Activated naive CD4-positive, alpha-beta T cell treated with anti-CD3 and anti-CD28 coated beads, Interleukin-2, amount 10 ng/mL, durations not matched to agents 7 days and 5 days (primary cell): ENCODE data around the gene GPR75.
"Not testable (repeated sequence)": the region's sequence is repeated elsewhere in the genome, so short reads cannot be mapped to it uniquely, and the experiment has no call there.

Source experiments
- CTCF ChIA-PET: fragments of 350-600 bp; sonication (Branson Sonifier 250); formaldehyde crosslinking; loops from one replicate; lab custom pipeline; 2021; ENCODE audit warnings: antibody characterized with exemption; lab: Charles Lee
- DNase-seq: peaks from one replicate; pipeline ENCODE4 v3.0.0-alpha.2; 2020
- H3K27ac Mint-ChIP-seq: one replicate; pipeline ENCODE4 v1.8.0; 2021; ENCODE audit warnings: mild to moderate bottlenecking, moderate library complexity, mixed read lengths
- H3K27me3 Mint-ChIP-seq: one replicate; pipeline ENCODE4 v1.8.0; 2021; ENCODE audit warnings: mild to moderate bottlenecking, mixed read lengths
- H3K36me3 Mint-ChIP-seq: one replicate; pipeline ENCODE4 v1.8.0; 2021; ENCODE audit warnings: mixed read lengths
- H3K4me1 Mint-ChIP-seq: one replicate; pipeline ENCODE4 v1.8.0; 2021; ENCODE audit warnings: mixed read lengths
- H3K4me3 Mint-ChIP-seq: one replicate; pipeline ENCODE4 v1.8.0; 2021; ENCODE audit warnings: mild to moderate bottlenecking, moderate library complexity, mixed read lengths
- H3K9me3 Mint-ChIP-seq: one replicate; pipeline ENCODE4 v1.8.0; 2021; ENCODE audit warnings: mixed read lengths

The GPR75 gene

DNA sequence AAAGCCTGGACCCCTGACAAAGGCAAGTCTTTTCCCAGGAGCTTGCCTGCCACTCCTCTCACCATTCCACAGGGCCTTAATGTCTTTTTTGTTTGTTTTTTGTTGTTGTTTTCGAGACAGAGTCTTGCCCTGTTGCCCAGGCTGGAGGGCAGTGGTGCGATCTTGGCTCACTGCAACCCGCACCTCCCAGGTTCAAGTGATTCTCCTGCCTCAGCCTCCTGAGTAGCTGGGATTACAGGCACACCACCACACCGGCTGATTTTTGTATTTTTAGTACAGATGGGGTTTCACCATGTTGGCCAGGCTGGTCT, 29.8 kb downstream of the GPR75 start:
- H3K36me3 Mint-ChIP-seq, CTCF ChIA-PET, H3K4me3 Mint-ChIP-seq, H3K27me3 Mint-ChIP-seq, H3K4me1 Mint-ChIP-seq, DNase-seq, H3K9me3 Mint-ChIP-seq, H3K27ac Mint-ChIP-seq: not testable (repeated sequence)

DNA sequence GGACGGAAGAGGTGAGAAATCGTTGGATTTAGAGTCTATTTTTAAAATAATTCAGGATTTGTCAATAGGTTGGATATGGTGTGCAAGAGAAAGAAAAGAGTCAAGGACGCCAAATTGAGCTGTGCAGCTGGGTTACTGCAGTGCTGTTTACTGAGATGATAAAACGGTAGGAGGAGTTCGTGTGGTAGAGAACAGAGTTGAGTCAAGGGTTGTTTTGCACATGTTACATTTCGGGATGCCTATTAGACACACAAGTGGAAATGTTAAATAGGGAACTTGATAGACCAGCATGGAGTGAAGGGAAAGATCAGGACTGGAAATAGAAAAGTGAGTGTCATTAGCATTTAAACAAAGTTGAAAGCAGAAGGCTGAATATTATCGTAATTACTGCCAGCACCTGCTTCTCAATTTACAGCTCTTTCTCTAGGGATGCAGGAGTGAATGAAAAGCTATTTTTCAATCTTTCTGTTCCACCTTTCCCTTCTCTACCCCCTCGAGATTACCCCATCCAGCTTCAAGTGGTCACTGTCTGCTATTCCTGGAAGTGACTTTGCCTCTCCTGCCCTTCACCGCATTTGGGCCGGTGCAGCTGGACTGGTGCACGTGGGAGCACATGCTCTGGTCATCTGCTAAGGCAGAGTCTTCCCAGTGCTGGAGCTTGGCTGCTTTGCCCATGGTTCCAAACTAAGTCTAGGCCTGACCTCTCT, 30.3 kb downstream of the GPR75 start:
- Mint-ChIP-seq H3K4me1 (no peaks in the 10 kb centered on the region), H3K27me3 (no peaks in the 10 kb centered on the region), H3K9me3 (no peaks in the 10 kb centered on the region), H3K27ac (no peak overlapping the region), H3K4me3 (no peak overlapping the region), H3K36me3 (no peaks in the 10 kb centered on the region)
- DNase-seq = no peak
- CTCF ChIA-PET = no interaction called here

DNA sequence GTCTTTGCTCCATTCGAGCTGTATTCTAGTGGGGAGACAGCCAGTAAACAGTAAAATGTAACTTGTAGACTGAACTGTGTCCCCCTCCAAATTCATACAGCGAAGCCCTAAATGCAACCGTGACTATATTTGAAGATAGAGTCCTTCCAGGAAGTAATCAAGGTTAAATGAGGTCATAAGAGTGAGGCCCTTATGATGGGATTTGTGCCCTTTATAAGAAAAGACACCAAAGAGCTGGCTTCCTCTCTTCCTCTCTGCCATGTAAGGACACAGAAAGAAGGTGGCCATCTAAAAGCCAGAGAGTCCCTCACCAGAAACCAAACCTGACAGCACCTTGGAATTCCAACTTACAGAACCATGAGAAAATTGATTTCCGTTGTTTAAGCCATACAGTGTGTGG, 31.4 kb downstream of the GPR75 start:
- Mint-ChIP-seq H3K27ac (no peak overlapping the region), H3K4me3 (no peak overlapping the region)
- CTCF ChIA-PET = no interaction called here

DNA sequence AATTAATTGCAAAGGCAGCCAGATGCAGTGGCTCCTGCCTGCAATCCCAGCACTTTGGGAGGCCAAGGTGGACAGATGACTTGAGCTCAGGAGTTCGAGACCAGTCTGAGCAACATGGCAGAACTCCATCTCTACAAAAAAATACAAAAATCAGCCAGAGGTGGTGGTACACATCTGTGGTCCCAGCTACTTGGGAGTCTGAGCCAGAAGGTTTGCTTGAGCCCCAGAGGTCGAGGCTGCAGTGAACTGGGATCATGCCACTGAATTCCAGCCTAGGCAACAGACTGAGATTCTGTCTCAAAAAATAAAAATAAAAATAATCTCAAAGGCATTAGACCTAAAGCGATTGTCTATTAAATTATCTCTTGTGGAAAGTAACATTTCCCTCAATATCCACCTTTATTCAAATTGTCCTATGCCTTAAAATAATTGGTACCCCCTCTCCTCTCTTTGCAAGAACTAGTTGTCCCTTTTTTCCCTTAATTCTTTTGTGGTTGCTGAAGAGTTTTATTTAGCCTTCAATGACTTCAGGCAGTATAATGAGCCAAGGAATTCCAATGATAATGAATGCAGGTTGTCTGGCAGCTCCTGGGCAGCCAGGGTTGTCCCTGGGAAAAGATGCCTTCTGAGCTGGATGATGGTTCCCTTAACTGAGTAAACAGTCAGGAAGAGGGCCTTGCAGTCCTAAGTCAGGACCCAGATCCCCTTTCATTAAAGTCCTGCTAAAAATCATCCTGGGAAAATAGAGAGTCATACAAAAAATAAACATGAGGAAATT, 32.2 kb downstream of the GPR75 start:
- Mint-ChIP-seq H3K4me3 (no peak overlapping the region), H3K27me3 (no peaks in the 10 kb centered on the region), H3K9me3 (no peaks in the 10 kb centered on the region), H3K36me3 (no peaks in the 10 kb centered on the region), H3K27ac (no peak overlapping the region), H3K4me1 (no peaks in the 10 kb centered on the region)
- no peak for DNase-seq
- CTCF ChIA-PET = interaction anchor here (1.4 kb wide), 1 partner anchor 9 kb away, joined by 3 read pairs; no protein-coding TSS in a partner anchor

More for the DNA sequence above, 31.4 kb downstream of the GPR75 start:
- no peak for DNase-seq
- no peaks in the 10 kb centered on the region for H3K4me1 Mint-ChIP-seq
- no peaks in the 10 kb centered on the region for H3K9me3 Mint-ChIP-seq
- H3K27me3 Mint-ChIP-seq = no peaks in the 10 kb centered on the region
- no peaks in the 10 kb centered on the region for H3K36me3 Mint-ChIP-seq

DNA sequence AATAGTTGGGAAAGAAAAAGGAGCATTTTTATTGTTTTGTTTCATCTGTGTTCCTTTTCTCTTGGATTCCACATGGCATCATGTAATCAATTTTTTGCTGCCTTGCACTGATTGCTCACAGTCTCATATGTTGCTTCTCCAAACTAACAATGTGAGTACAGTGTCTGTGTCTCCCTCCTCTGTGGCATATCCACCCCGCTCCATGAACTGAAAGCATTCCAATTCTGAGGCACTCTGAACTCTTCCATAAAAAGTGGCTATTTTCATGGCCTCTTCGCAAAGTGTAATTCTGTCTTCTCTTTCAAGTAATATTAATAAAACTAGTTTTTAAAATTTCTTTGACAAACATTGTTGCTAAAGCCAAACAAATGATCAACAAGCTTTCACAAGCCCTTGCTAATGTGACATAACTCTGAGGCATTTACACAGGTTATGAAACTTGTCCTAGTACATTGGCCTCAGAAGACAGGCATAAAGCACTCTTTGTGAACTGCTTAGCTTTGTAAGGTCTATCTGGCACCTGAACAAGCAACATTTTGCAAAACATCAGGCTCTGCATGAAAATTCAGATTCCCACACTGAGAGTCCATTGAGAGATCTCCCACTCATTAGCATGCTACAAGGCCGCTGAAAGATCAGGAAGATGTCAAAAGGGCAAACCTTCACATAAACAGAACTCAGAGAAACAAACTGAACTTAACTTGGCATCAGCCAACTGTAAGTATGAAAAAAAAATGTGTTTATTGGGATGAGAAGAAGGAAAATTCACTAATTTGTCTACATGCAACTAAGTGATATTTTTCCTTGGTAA, 33.0 kb downstream of the GPR75 start:
- no peaks in the 10 kb centered on the region for H3K27me3 Mint-ChIP-seq
- DNase-seq = no peak
- no peaks in the 10 kb centered on the region for H3K36me3 Mint-ChIP-seq
- CTCF ChIA-PET = interaction anchor here (1.4 kb wide), 1 partner anchor 10 kb away, joined by 3 read pairs; no protein-coding TSS in a partner anchor
- no peak overlapping the region for H3K4me3 Mint-ChIP-seq
- no peaks in the 10 kb centered on the region for H3K9me3 Mint-ChIP-seq
- no peak overlapping the region for H3K27ac Mint-ChIP-seq
- H3K4me1 Mint-ChIP-seq = no peaks in the 10 kb centered on the region

DNA sequence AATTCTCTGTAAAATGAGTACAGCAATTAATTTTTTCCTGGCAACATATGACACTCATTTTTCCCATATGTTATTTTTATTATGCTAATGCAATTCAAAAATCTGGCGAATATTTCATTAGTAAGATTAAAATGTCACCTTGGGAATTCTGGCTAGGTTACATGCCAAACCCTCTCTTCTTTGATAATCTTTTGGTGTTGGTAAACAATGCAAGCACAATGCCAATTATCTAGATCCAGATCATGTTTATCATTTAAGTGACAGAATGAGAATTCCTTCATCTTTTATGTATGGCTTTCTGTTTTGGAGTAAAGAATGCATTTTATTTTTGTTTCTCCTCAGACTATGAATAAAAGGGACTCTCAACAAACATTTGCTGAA, 33.7 kb downstream of the GPR75 start:
- H3K27ac Mint-ChIP-seq = no peak overlapping the region
- CTCF ChIA-PET = no interaction called here
- H3K4me1 Mint-ChIP-seq = no peaks in the 10 kb centered on the region
- H3K36me3 Mint-ChIP-seq = no peaks in the 10 kb centered on the region
- H3K27me3 Mint-ChIP-seq = no peaks in the 10 kb centered on the region
- H3K9me3 Mint-ChIP-seq = no peaks in the 10 kb centered on the region
- no peak overlapping the region for H3K4me3 Mint-ChIP-seq
- no peak for DNase-seq

DNA sequence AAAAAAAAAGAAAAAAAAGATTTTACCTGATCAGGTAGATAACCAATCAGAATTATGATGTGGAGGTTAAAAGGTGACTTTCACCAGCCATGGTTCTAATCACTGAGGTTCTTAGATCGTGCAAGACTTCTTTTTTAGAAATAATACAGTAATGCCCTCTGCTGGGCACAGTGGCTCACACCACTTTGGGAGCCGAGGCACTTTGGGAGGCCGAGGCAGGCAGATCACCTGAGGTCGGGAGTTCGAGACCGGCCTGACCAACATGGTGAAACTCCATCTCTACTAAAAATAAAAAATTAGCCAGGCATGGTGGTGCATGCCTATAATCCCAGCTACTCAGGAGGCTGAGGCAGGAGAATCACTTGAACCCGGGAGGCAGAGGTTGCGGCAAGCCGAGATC, 36.1 kb downstream of the GPR75 start:
- H3K4me3 Mint-ChIP-seq, H3K36me3 Mint-ChIP-seq, H3K27ac Mint-ChIP-seq, H3K27me3 Mint-ChIP-seq, CTCF ChIA-PET, H3K9me3 Mint-ChIP-seq, H3K4me1 Mint-ChIP-seq: not testable (repeated sequence)
- DNase-seq = peak; percentile 36

DNA sequence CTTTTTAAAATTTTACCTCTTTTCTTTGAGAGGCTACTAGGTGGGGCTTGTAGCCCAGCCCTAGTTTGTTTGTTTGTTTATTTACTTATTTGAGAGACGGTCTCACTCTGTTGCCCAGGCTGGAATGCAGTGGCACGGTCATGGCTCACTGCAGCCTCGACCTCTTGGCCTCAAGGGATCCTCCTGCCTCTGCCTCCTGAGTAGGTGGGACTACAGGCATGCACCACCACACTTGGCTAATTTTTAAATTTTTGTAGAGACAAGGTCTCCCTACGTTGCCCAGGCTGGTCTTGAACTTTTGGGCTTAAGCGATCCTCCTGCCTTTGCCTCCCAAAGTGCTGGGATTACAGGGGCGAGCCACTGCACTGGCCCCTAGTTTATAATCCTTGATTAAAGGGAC, 38.0 kb downstream of the GPR75 start:
- H3K36me3 Mint-ChIP-seq = peaks cover 16% of the 10 kb centered on the region
- no peak overlapping the region for H3K27ac Mint-ChIP-seq

DNA sequence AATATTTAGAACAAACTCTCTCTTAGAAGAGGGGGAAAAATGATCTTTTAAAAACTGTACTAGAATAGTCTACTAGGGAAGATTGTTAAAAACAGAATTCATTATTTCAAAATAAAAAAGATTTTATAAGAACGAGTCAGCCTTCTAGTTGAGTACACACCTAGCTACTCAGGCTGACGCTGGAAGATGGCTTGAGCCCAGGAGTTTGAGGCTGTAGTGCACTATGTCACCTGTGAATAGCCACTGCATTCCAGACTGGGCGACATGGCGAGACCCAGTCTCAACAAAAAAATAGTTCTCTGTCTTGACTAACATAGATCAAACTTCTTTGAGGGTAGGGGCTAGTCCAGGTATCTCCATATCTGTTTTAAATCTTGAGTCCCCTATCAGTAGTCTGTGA, 39.1 kb downstream of the GPR75 start:
- DNase-seq = no peak
- Mint-ChIP-seq H3K27ac (no peak overlapping the region), H3K9me3 (no peaks in the 10 kb centered on the region), H3K27me3 (no peaks in the 10 kb centered on the region), H3K36me3 (peaks cover 20% of the 10 kb centered on the region), H3K4me3 (no peak overlapping the region), H3K4me1 (no peaks in the 10 kb centered on the region)
- CTCF ChIA-PET = no interaction called here

More for the DNA sequence above, 38.0 kb downstream of the GPR75 start:
- no peak for DNase-seq
- CTCF ChIA-PET = no interaction called here
- Mint-ChIP-seq H3K27me3 (no peaks in the 10 kb centered on the region), H3K4me3 (no peak overlapping the region), H3K9me3 (no peaks in the 10 kb centered on the region), H3K4me1 (no peaks in the 10 kb centered on the region)

DNA sequence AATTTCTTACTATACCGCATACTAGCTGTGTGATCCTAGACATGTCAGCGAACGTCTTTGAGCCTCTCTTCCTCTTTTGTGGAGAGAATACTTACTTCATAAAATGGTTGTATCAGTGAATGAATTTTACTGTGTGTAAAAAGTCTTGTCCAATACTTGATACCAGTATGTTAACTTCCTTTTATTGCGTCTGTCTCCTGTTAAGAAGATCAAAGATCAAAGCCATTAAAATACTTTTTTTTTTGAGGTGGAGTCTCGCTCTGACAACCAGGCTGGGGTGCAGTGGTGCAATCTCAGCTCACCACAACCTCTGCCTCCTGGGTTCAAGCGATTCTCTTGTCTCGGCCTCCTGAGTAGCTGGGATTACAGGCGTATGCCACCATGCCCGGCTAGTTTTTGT, 39.7 kb downstream of the GPR75 start:
- Mint-ChIP-seq H3K9me3 (no peaks in the 10 kb centered on the region), H3K27me3 (no peaks in the 10 kb centered on the region), H3K27ac (no peak overlapping the region), H3K36me3 (peaks cover 26% of the 10 kb centered on the region), H3K4me1 (no peaks in the 10 kb centered on the region), H3K4me3 (no peak overlapping the region)
- CTCF ChIA-PET = no interaction called here
- no peak for DNase-seq

DNA sequence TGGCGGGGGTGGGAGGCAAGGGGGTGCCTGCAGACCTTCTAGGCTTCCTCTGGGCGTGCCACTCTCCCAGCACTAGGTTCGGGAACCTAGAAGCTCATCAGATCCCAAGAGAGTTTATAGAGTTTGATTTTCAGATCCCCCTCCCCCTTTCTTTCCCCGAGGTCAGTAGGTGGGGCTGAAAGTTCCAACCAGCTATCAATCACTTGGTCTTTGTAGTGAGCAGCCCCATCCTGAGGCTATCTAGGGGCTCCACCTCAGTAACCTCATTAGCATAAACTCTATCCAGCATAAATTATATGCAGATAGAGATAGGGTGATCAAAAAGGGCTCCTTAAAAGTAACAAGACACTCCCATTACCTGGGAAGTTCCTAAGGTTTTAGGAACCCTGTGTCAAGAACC, 40.1 kb downstream of the GPR75 start:
- Mint-ChIP-seq H3K27ac (no peak overlapping the region), H3K36me3 (peaks cover 27% of the 10 kb centered on the region), H3K4me3 (no peak overlapping the region), H3K27me3 (no peaks in the 10 kb centered on the region), H3K4me1 (no peaks in the 10 kb centered on the region), H3K9me3 (no peaks in the 10 kb centered on the region)
- no peak for DNase-seq
- CTCF ChIA-PET = no interaction called here

DNA sequence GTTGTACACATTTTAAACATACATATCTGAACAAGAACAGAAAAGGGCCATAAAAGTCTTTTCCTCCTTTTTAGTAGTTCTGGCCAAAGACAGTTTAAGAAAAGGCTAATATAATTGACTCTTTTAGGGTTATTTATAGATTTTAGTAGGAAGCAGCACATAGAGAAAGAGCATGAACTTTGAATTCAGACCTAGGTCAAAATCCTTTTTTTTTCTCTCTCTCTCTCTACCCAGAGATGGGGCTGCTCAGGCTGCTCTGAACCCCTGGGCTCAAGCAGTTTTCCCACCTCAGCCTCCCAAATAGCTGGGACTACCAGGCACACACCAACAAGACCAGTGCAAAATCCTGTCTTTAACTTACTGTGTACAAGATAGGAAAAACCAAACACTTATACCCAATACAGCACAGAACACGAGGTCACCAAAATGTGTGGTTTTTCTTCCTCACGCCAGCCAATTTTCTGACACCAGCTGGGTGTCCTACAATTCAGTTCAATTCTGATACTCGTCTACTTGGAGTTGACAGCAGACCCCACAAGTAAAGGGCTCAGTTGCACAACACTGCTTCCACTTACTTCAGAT, 40.8 kb downstream of the GPR75 start:
- CTCF ChIA-PET = no interaction called here
- peaks cover 27% of the 10 kb centered on the region for H3K36me3 Mint-ChIP-seq

DNA sequence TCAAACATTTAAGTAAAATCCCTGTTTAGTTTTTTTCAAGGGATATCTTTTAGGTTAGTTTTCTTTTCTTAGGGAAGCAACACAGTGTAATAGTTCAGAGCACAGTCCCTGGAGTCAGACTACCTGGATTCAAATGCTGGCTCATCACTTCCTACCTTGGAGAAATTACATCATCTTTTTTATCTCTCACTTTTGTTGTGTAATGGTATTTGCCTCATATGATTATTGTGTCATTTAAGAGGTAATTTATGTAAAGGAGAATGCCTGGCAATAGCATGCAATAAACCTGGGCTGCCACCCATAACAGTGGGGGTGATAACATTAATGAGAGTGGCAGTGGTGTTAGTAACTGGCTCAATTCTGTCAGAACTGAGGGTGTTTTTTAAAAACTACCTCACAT, 46.6 kb downstream of the GPR75 start:
- Mint-ChIP-seq H3K27me3 (no peaks in the 10 kb centered on the region), H3K36me3 (peaks cover 43% of the 10 kb centered on the region), H3K9me3 (no peaks in the 10 kb centered on the region), H3K4me1 (no peaks in the 10 kb centered on the region), H3K4me3 (no peak overlapping the region), H3K27ac (no peak overlapping the region)
- DNase-seq = no peak
- CTCF ChIA-PET = no interaction called here

More for the DNA sequence above, 40.8 kb downstream of the GPR75 start:
- no peak for DNase-seq
- no peaks in the 10 kb centered on the region for H3K9me3 Mint-ChIP-seq
- H3K27me3 Mint-ChIP-seq = no peaks in the 10 kb centered on the region
- no peaks in the 10 kb centered on the region for H3K4me1 Mint-ChIP-seq
- H3K4me3 Mint-ChIP-seq = no peak overlapping the region
- no peak overlapping the region for H3K27ac Mint-ChIP-seq

DNA sequence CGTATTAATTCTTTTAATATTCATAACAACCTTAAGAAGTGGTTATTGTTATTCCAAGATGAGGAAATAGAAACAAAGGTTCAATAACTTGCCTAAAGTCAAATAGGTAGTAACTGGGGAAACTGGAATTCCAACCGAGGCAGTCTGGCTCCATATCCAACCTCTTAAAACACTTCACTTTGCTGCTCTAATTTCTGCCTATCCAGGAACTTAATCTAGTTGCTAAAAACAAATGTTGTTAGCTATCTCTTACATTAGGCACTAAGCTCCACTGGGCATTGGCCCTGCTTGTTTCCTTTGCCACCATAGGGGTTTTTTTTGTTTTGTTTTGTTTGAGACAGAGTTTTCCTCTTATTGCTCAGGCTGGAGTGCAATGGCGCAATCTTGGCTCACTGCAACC, 48.2 kb downstream of the GPR75 start:
- H3K27me3 Mint-ChIP-seq = no peaks in the 10 kb centered on the region
- CTCF ChIA-PET = no interaction called here
- no peak overlapping the region for H3K4me3 Mint-ChIP-seq
- no peaks in the 10 kb centered on the region for H3K4me1 Mint-ChIP-seq
- DNase-seq = no peak
- peaks cover 31% of the 10 kb centered on the region for H3K36me3 Mint-ChIP-seq
- H3K9me3 Mint-ChIP-seq = no peaks in the 10 kb centered on the region
- no peak overlapping the region for H3K27ac Mint-ChIP-seq
